COLO668 (cell line): Measurements from ENCODE around the gene PWP1.
"Not testable (repeated sequence)": the region's sequence is repeated elsewhere in the genome, so short reads cannot be mapped to it uniquely, and the experiment has no call there.

Source experiments
- DNase-seq: peaks from one replicate; lab custom pipeline; 2025; ENCODE audit not compliant: unreplicated experiment; lab: John Stamatoyannopoulos, UW

PWP1 gene

GRCh38 chr12:107667464-107667863 is 18.1 kb upstream of the PWP1 start:
- no peak for DNase-seq

GRCh38 chr12:107668320-107669098 is 17.1 kb upstream of the PWP1 start:
- no peak for DNase-seq

- no peak for DNase-seq
Measured at GRCh38 chr12:107669946-107670345, 15.7 kb upstream of the PWP1 start.

GRCh38 chr12:107670999-107671643 is 14.5 kb upstream of the PWP1 start:
- DNase-seq = peak; percentile 22

- DNase-seq = no peak
Measured at GRCh38 chr12:107677671-107678070, 7.9 kb upstream of the PWP1 start.

- DNase-seq = no peak
Measured at GRCh38 chr12:107679336-107679735, 6.3 kb upstream of the PWP1 start.

- no peak for DNase-seq
Measured at GRCh38 chr12:107681455-107681835, 4.2 kb upstream of the PWP1 start.

- no peak for DNase-seq
Measured at GRCh38 chr12:107681836-107682820, 3.5 kb upstream of the PWP1 start.

GRCh38 chr12:107684029-107684795 is 1.4 kb upstream of the PWP1 start:
- no peak for DNase-seq

GRCh38 chr12:107684990-107685359 is 624 bp upstream of the PWP1 start:
- peak; percentile 65 for DNase-seq

- not testable (repeated sequence) for DNase-seq
Measured at GRCh38 chr12:107695772-107696171, 10.2 kb downstream of the PWP1 start.

- DNase-seq = no peak
Measured at GRCh38 chr12:107702106-107702505, 16.5 kb downstream of the PWP1 start.

- DNase-seq = no peak
Measured at GRCh38 chr12:107704041-107704440, 18.4 kb downstream of the PWP1 start.

GRCh38 chr12:107705522-107705921 is 19.9 kb downstream of the PWP1 start:
- not testable (repeated sequence) for DNase-seq

- DNase-seq = no peak
Measured at GRCh38 chr12:107715780-107716179, 30.2 kb downstream of the PWP1 start.

- DNase-seq = no peak
Measured at GRCh38 chr12:107718606-107719005, 33.0 kb downstream of the PWP1 start.

- DNase-seq = not testable (repeated sequence)
Measured at GRCh38 chr12:107727327-107727726, 41.7 kb downstream of the PWP1 start.

GRCh38 chr12:107727742-107728141 is 42.1 kb downstream of the PWP1 start:
- DNase-seq = not testable (repeated sequence)

GRCh38 chr12:107730618-107731341 is 45.2 kb downstream of the PWP1 start:
- no peak for DNase-seq

- DNase-seq = no peak
Measured at GRCh38 chr12:107731366-107731765, 45.8 kb downstream of the PWP1 start.
